Heart left ventricle (tissue), 16 donors: ENCODE measurements around the gene NIPSNAP2. TPM values are rescaled to one million over a fixed set of nuclear protein-coding genes. Genes with fewer than 3 reads are reported as not detected.
A peak's percentile ranks its signal among the peaks of the same experiment; 100 is the strongest.

Experiments used
- ATAC-seq, 4 donors: fragments of 200-7000 bp; cut with Tn5 transposase; one replicate each; pipeline ENCODE4 v1.9.1; 2020 to 2022; ENCODE audit warnings: moderate library complexity in 4 of 4, mild to moderate bottlenecking in 3 of 4, moderate number of reproducible peaks in 1 of 4
- DNase-seq, 5 donors: peaks; one replicate each; pipeline ENCODE4 v3.0.0-alpha.2; 2020
- H3K27ac ChIP-seq, 12 donors: fragments of 200-600 bp; sonication (generic) in 4 of 12; one replicate each; pipeline versions ENCODE4 v1.5.0 to v1.8.0; 2016 to 2022; ENCODE audit warnings: mild to moderate bottlenecking in 2 of 12
- H3K27me3 ChIP-seq, 9 donors: fragments of 200-600 bp; sonication (generic) in 2 of 9; one replicate each; pipeline versions ENCODE4 v1.5.1 to v1.8.0; 2016 to 2022; ENCODE audit warnings: mild to moderate bottlenecking in 3 of 9
- H3K36me3 ChIP-seq, 9 donors: fragments of 200-600 bp; sonication (generic) in 2 of 9; one replicate each; pipeline versions ENCODE4 v1.5.0 to v1.8.0; 2018 to 2022; ENCODE audit warnings: mild to moderate bottlenecking in 2 of 9
- H3K4me1 ChIP-seq, 12 donors: fragments of 200-600 bp; sonication (generic) in 4 of 12; one replicate each; pipeline versions ENCODE4 v1.5.0 to v1.8.0; 2016 to 2022; ENCODE audit warnings: mild to moderate bottlenecking in 3 of 12
- H3K4me3 ChIP-seq, 12 donors: fragments of 200-600 bp; sonication (generic) in 4 of 12; one replicate each; pipeline versions ENCODE4 v1.5.0 to v1.8.0; 2017 to 2022; ENCODE audit warnings: mild to moderate bottlenecking in 9 of 12, moderate library complexity in 4 of 12
- H3K9me3 ChIP-seq, 12 donors: fragments of 200-600 bp; sonication (generic) in 4 of 12; one replicate each; pipeline versions ENCODE4 v1.5.0 to v1.8.0; 2016 to 2022; ENCODE audit warnings: mild to moderate bottlenecking in 1 of 12
- CTCF ChIP-seq, 12 donors: fragments of 200-600 bp; sonication (generic) in 4 of 12; IDR thresholded peaks; one replicate each; pipeline versions ENCODE4 v1.5.0 to v1.8.0; 2018 to 2022; ENCODE audit warnings: antibody characterized with exemption in 12 of 12, mild to moderate bottlenecking in 5 of 12
- POLR2A ChIP-seq, 2 donors: fragments of 450-650 bp; IDR thresholded peaks; one replicate each; pipeline ENCODE4 v1.6.1; 2017; ENCODE audit warnings: antibody characterized with exemption in 2 of 2, mild to moderate bottlenecking in 2 of 2, moderate library complexity in 2 of 2
- WGBS, 4 donors: extraction: QIAGEN DNeasy Blood & Tissue Kit in 2 of 4; methylation state at CpG; one replicate each; pipeline versions ENCODE4 v1.1.5 to v1.1.7; 2013 to 2018; 5-methylcytosine and 5-hydroxymethylcytosine counted together
- intact Hi-C, 10 donors: fragments of 100-400 bp; cut with DNase I; formaldehyde crosslinking; loops; one replicate each; pipeline versions ENCODE4 v1.11.1 to v1.14.2; 2022
- polyA plus RNA-seq, 2 donors: library from polyadenylated mRNA; stranded (reverse); fragments of 200-250 nt; gene quantifications; one replicate each; pipeline ENCODE4 v1.2.3, GENCODE V29; 2013
- total RNA-seq, 9 donors: library from RNA; depleted of rRNA in 2 of 9; stranded (reverse); fragments of >200 nt in 2 of 9; fragmentation: NEBNext Ultra II Directional in 3 of 9; extraction: Animal tissue kit (Norgen Biotek cat#: 25700) in 3 of 9; gene quantifications; one replicate each; pipeline versions ENCODE4 v1.1.0 to v1.2.4, GENCODE V29; 2016 to 2023
- donor health status: ischemic (EF 13 %, LVEDD 7.1; RV severe dilation, severe dysfunction).
- donor health status: healthy with polysubstance abuse.
- donor health status: DM: no; HTN: yes; CAD: no.
- donor health status: DM: no; HTN: no; CAD: no.
- donor health status: ischemic (EF 25% LVEDD 6.9; RV normal size, moderate dysfunction).
- donor health status: ischemic (EF 25% LVEDD 5.7; RV mildly dilated, moderate dysfunction).
- donor health status: healthy.
- donor health status: DM: yes; HTN: yes; CAD: no.
- donor health status: ischemic (EF 35%, LVEDD 5.7; RV mildly dilated, moderate dysfunction).
- donor health status: nonischemic (EF 11% LVEDD 7.7; RV severe dilation, severe dysfunction).
- donor health status: DM: yes; HTN: yes; CAD: no.
- donor health status: PGD.
- donor health status: ischemic (EF 29% LVEDD 5.4; RV normal size, mild dysfunction).
- donor health status: nonischemic (EF 23%, LVEDD 6.1; RV moderate dilation, normal function).

The NIPSNAP2 gene
- total and polyA plus RNA-seq, 11 donors: 119 to 529 (median 294) TPM

GRCh38 chr7:55973747-55974250 lies 9.4 kb downstream of the NIPSNAP2 start:
- H3K36me3 ChIP-seq: peaks cover 0 to 14% (median 9%) of the 10 kb centered on the region in 9 donors
- H3K4me1 ChIP-seq: peaks cover 0 to 69% (median 18%) of the 10 kb centered on the region in 12 donors
- 72 to 89% (median 82%) methylated on average over 7 of the region's 7 CpGs for WGBS, 4 donors
- TF ChIP-seq POLR2A (IDR thresholded peaks at IDR 0.05) (no peak), CTCF (IDR thresholded peaks at IDR 0.05) (no peak)
- H3K27me3 ChIP-seq: no peaks in the 10 kb centered on the region
- H3K27ac ChIP-seq: peak overlapping the region in 4 of 12 donors; percentile 15 to 76 (median 33)
- no peak for DNase-seq
- no peak for ATAC-seq
- H3K4me3 ChIP-seq: no peak overlapping the region
- intact Hi-C loops: loop anchor here in 1 of 10 donors (10.0 kb wide), 1 partner anchor 101 kb away; no protein-coding TSS in a partner anchor
- H3K9me3 ChIP-seq: no peaks in the 10 kb centered on the region

- no peak for TF ChIP-seq POLR2A (IDR thresholded peaks at IDR 0.05)
- TF ChIP-seq CTCF (IDR thresholded peaks at IDR 0.05): no peak
- no peaks in the 10 kb centered on the region for H3K27me3 ChIP-seq
- H3K27ac ChIP-seq: peak overlapping the region; percentile 4 to 84 (median 68)
- intact Hi-C loops: loop anchor here in 2 of 10 donors (5.0 to 10.0 kb wide), 2 partner anchors 76 to 99 kb away; partner anchors contain the start of genes CCT6A (in 1 of the 2) and PSPH (in 1 of the 2)
- ATAC-seq (peak; percentile 85 to 91 (median 90)), DNase-seq (no peak)
- H3K4me3 ChIP-seq: no peak overlapping the region
- 44 to 55% (median 50%) methylated on average over 7 of the region's 7 CpGs for WGBS, 4 donors
- no peaks in the 10 kb centered on the region for H3K9me3 ChIP-seq
- peaks cover 0 to 49% (median 14%) of the 10 kb centered on the region in 12 donors for H3K4me1 ChIP-seq
- peaks cover 0 to 35% (median 32%) of the 10 kb centered on the region in 9 donors for H3K36me3 ChIP-seq
These were observed 11.7 kb downstream of the NIPSNAP2 start for GRCh38 chr7:55975988-55976633.

GRCh38 chr7:55977831-55978230 lies 13.4 kb downstream of the NIPSNAP2 start:
- WGBS, 4 donors: 38 to 56% (median 50%) methylated on average over 4 of the region's 4 CpGs

More at GRCh38 chr7:55977831-55978230, 13.4 kb downstream of the NIPSNAP2 start:
- H3K4me3 ChIP-seq: no peak overlapping the region
- no peaks in the 10 kb centered on the region for H3K27me3 ChIP-seq
- H3K9me3 ChIP-seq: no peaks in the 10 kb centered on the region
- TF ChIP-seq CTCF (IDR thresholded peaks at IDR 0.05) (no peak), POLR2A (IDR thresholded peaks at IDR 0.05) (no peak)
- peaks cover 0 to 52% (median 49%) of the 10 kb centered on the region in 9 donors for H3K36me3 ChIP-seq
- peaks cover 0 to 33% (median 12%) of the 10 kb centered on the region in 12 donors for H3K4me1 ChIP-seq
- intact Hi-C loops: loop anchor here in 2 of 10 donors (5.0 to 10.0 kb wide), 2 partner anchors 74 to 97 kb away; partner anchors contain the start of genes CCT6A (in 1 of the 2) and PSPH (in 1 of the 2)
- H3K27ac ChIP-seq: peak overlapping the region in 7 of 12 donors; percentile 28 to 84 (median 44)
- DNase-seq (no peak), ATAC-seq (no peak)
